Trophoblast cell (in vitro differentiated cells and primary cell): ENCODE measurements around the gene TNNT1.
"Not testable (repeated sequence)": the region's sequence is repeated elsewhere in the genome, so short reads cannot be mapped to it uniquely, and the experiment has no call there.

ENCODE experiments used
- DNase-seq, 2 donors: peaks; one replicate each; pipeline ENCODE4 v3.0.0-alpha.2; 2016
- H2AFZ ChIP-seq: 2 replicates; pipeline ENCODE4 v1.6.1; 2013; ENCODE audit warnings: low read length, moderate library complexity, mild to moderate bottlenecking; ENCODE audit not compliant: insufficient read depth, poor library complexity
- H2AK5ac ChIP-seq: 2 replicates; pipeline ENCODE4 v1.6.1; 2013; ENCODE audit warnings: mild to moderate bottlenecking, low read length
- H2BK120ac ChIP-seq: 2 replicates; pipeline ENCODE4 v1.6.1; 2013; ENCODE audit warnings: low read length, mild to moderate bottlenecking, moderate library complexity; ENCODE audit not compliant: insufficient read depth, poor library complexity
- H2BK12ac ChIP-seq: 2 replicates; pipeline ENCODE4 v1.6.1; 2013; ENCODE audit warnings: mild to moderate bottlenecking, low read length, moderate library complexity
- H2BK5ac ChIP-seq: 2 replicates; pipeline ENCODE4 v1.6.1; 2013; ENCODE audit warnings: low read length, low read depth, moderate library complexity, mild to moderate bottlenecking; ENCODE audit not compliant: poor library complexity
- H3K14ac ChIP-seq: 2 replicates; pipeline ENCODE4 v1.6.1; 2013; ENCODE audit warnings: mild to moderate bottlenecking, low read length
- H3K18ac ChIP-seq: 2 replicates; pipeline ENCODE4 v1.6.1; 2013; ENCODE audit warnings: mild to moderate bottlenecking, low read length
- H3K23ac ChIP-seq: 2 replicates; pipeline ENCODE4 v1.6.1; 2013; ENCODE audit warnings: low read length
- H3K27ac ChIP-seq: 2 replicates; pipeline ENCODE4 v1.5.1; 2013; ENCODE audit warnings: low read depth, mild to moderate bottlenecking, inconsistent platforms, low read length, moderate library complexity
- H3K27me3 ChIP-seq: 2 replicates; pipeline ENCODE4 v1.6.1; 2013; ENCODE audit warnings: inconsistent platforms, mild to moderate bottlenecking, low read length, moderate library complexity; ENCODE audit not compliant: insufficient read depth
- H3K36me3 ChIP-seq, 2 experiments: 1 replicate in 1 of 2; 2 replicates in 1 of 2; pipeline ENCODE4 v1.6.1; 2013; ENCODE audit warnings: low read length in 2 of 2, mild to moderate bottlenecking in 2 of 2, moderate library complexity in 1 of 2; ENCODE audit not compliant: insufficient read depth in 2 of 2, control insufficient read depth in 1 of 2
- H3K4ac ChIP-seq: 2 replicates; pipeline ENCODE4 v1.6.1; 2013; ENCODE audit warnings: low read depth, mild to moderate bottlenecking, low read length, moderate library complexity
- H3K4me1 ChIP-seq, 2 experiments: 1 replicate in 1 of 2; 2 replicates in 1 of 2; pipeline ENCODE4 v1.6.1; 2013; ENCODE audit warnings: low read length in 2 of 2, mild to moderate bottlenecking in 2 of 2, moderate library complexity in 1 of 2; ENCODE audit not compliant: insufficient read depth in 2 of 2, control insufficient read depth in 1 of 2
- H3K4me2 ChIP-seq: 2 replicates; pipeline ENCODE4 v1.6.1; 2013; ENCODE audit warnings: inconsistent platforms, mild to moderate bottlenecking, low read length, moderate library complexity
- H3K4me3 ChIP-seq: 2 replicates; pipeline ENCODE4 v1.5.1; 2013; ENCODE audit warnings: mild to moderate bottlenecking, low read depth, low read length, inconsistent platforms
- H3K79me1 ChIP-seq: one replicate; pipeline ENCODE4 v1.6.1; 2013; ENCODE audit warnings: low read length
- H3K79me2 ChIP-seq: 2 replicates; pipeline ENCODE4 v1.6.1; 2013; ENCODE audit warnings: low read length, mild to moderate bottlenecking; ENCODE audit not compliant: control insufficient read depth, insufficient read depth, poor library complexity
- H3K9ac ChIP-seq: 2 replicates; pipeline ENCODE4 v1.6.1; 2013; ENCODE audit warnings: mild to moderate bottlenecking, low read length
- H3K9me3 ChIP-seq: 2 replicates; pipeline ENCODE4 v1.6.1; 2013; ENCODE audit warnings: low read depth, mild to moderate bottlenecking, control low read depth, inconsistent platforms, low read length; ENCODE audit not compliant: insufficient read depth
- H4K12ac ChIP-seq: 2 replicates; pipeline ENCODE4 v1.6.1; 2013; ENCODE audit warnings: low read depth, mild to moderate bottlenecking, low read length, moderate library complexity
- H4K8ac ChIP-seq: 2 replicates; pipeline ENCODE4 v1.6.1; 2013; ENCODE audit warnings: low read depth, mild to moderate bottlenecking, low read length, moderate library complexity
- H4K91ac ChIP-seq: one replicate; pipeline ENCODE4 v1.6.1; 2013; ENCODE audit warnings: low read depth, mild to moderate bottlenecking, low read length, moderate library complexity
- WGBS: extraction: QIAGEN DNeasy Blood & Tissue Kit; methylation state at CpG from one replicate; pipeline ENCODE4 v1.1.7; 2013; ENCODE audit warnings: missing lambda C conversion rate; ENCODE audit not compliant: insufficient read length, insufficient coverage; ENCODE audit errors: extremely low coverage; 5-methylcytosine and 5-hydroxymethylcytosine counted together

Gene TNNT1

DNA sequence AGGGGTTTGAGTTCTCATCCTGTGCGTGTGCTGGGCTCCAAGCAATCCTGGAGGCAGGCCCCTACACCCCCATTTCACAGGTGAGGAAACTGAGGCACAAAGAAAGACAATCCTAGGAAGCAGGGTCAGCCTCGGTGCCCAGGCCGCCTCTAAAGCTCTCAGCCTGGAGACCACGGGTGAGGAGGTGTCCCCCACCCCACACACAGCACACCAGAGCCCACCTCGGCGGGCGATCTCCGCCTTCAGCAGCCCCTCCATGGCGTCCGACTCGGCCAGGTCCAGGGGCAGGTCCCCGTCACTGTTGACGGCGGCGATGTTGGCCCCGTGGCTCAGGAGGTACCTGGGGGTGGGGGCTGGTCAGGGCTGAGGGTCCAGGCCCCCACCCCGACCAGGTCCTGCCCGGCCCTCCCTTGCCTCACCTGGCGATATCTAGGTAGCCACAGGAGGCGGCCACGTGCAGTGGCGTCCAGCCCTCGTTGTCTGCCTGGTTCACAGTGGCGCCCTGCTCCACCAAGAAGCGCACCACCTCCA, 36.7 kb downstream of the TNNT1 start:
- Histone ChIP-seq H3K27ac (no peak overlapping the region), H3K4me1 (peaks cover 19 to 26% of the 10 kb centered on the region in 2 experiments), H3K4me3 (no peak overlapping the region), H4K91ac (no peak overlapping the region), H4K8ac (no peak overlapping the region), H2BK120ac (no peak overlapping the region), H3K14ac (no peak overlapping the region), H3K9me3 (peaks cover 2% of the 10 kb centered on the region), H3K79me2 (peaks cover 19% of the 10 kb centered on the region), H3K18ac (no peak overlapping the region), H3K9ac (no peak overlapping the region), H2BK5ac (no peak overlapping the region), H4K12ac (no peak overlapping the region), H2AK5ac (no peak overlapping the region), H2BK12ac (no peak overlapping the region), H3K4ac (peak overlapping the region; percentile 8), H3K36me3 (peaks cover 30 to 32% of the 10 kb centered on the region in 2 experiments), H3K4me2 (no peak overlapping the region), H2AFZ (no peak overlapping the region), H3K23ac (no peak overlapping the region), H3K27me3 (no peaks in the 10 kb centered on the region), H3K79me1 (peaks cover 5% of the 10 kb centered on the region)
- WGBS = no CpG with 5 or more reads among the region's 25 CpGs
- no peak for DNase-seq

DNA sequence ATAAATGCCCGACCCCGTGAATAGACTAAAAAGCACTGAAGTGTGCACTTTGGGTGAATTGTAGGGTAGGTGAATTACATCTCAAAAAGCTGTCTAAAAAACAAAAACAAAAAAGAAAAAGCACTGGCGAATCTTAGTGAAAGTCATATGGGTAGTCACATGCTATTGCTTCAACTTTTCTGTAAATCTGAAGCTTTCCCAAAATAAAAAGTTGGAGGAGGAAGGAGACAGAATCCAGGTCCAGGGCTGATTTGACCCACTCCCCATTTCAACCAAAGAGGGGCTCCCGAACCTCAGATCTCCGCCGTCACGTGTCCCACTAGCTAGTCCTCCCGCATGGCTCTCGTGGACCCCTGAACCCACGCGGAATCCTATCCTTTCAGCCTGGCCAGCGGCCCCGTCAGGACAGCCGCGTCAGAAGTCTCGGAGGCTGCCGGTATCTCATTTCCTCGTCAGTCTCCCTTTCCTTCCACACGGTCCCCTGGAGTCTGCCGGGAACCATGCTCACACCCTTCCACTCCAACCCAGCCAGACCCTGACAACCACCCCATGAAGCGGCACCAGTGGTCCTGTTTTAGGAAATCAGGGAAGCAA, 37.7 kb downstream of the TNNT1 start:
- Histone ChIP-seq H4K8ac (no peak overlapping the region), H2AK5ac (no peak overlapping the region), H3K36me3 (peaks cover 35 to 37% of the 10 kb centered on the region in 2 experiments), H3K14ac (no peak overlapping the region), H3K27ac (no peak overlapping the region), H3K4ac (no peak overlapping the region), H3K4me1 (peaks cover 19 to 22% of the 10 kb centered on the region in 2 experiments), H3K27me3 (no peaks in the 10 kb centered on the region), H3K18ac (no peak overlapping the region), H2BK120ac (no peak overlapping the region), H3K23ac (no peak overlapping the region), H3K9ac (no peak overlapping the region), H4K91ac (no peak overlapping the region), H4K12ac (no peak overlapping the region), H2BK5ac (no peak overlapping the region), H3K9me3 (peaks cover 2% of the 10 kb centered on the region), H3K79me1 (no peaks in the 10 kb centered on the region), H3K79me2 (peaks cover 10% of the 10 kb centered on the region), H3K4me3 (no peak overlapping the region), H2AFZ (no peak overlapping the region), H3K4me2 (no peak overlapping the region), H2BK12ac (no peak overlapping the region)
- DNase-seq = no peak
- WGBS = no CpG with 5 or more reads among the region's 21 CpGs

DNA sequence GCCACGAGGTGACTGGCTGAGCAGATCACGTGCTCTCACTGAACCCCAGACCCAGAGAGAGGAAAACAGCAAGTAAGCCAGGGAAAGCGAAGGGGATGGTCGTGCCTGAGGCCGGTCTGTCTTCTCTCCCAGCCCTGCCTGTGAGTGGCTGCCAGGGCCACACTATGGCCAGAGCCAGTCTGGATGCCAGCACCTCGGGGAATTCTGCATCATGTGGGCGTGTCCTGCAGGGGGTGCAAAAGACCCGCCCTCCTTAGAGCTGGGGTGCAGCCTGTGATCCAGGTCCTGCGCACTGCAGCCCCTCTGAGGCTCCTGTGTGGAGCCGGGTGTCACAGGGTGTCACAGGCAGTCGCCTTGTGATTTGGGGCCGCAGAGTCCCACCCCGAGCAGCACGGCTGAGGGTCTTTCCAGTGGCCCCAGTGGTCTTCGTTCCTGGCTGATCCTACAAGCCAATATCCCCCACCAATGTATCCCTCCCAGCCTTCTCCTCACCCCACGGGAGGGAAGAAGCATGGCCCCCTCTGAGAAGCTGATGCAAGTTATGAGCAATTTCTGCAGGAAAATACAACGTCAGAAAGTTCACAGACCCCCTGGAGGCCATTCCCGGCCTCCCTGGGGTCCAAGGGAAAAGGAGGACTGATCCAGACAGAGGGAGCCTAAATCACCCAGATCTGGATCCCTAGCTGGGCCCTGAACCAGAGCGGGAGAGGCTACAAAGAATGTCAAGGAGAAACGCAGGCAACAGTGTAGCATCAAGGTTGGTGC, 39.3 kb downstream of the TNNT1 start:
- H3K27me3 ChIP-seq = no peaks in the 10 kb centered on the region
- peaks cover 2% of the 10 kb centered on the region for H3K9me3 ChIP-seq
- H2BK5ac ChIP-seq = no peak overlapping the region
- H3K79me1 ChIP-seq = no peaks in the 10 kb centered on the region
- no peak overlapping the region for H3K4me3 ChIP-seq
- no peak overlapping the region for H3K4me2 ChIP-seq
- no peak overlapping the region for H4K91ac ChIP-seq
- peaks cover 12% of the 10 kb centered on the region in 2 experiments for H3K4me1 ChIP-seq
- no peak overlapping the region for H3K4ac ChIP-seq
- peaks cover 36 to 37% of the 10 kb centered on the region in 2 experiments for H3K36me3 ChIP-seq
- no peak overlapping the region for H3K18ac ChIP-seq
- no peak overlapping the region for H2BK12ac ChIP-seq
- H2BK120ac ChIP-seq = no peak overlapping the region
- no peak for DNase-seq
- H4K12ac ChIP-seq = no peak overlapping the region
- no peak overlapping the region for H3K14ac ChIP-seq
- H4K8ac ChIP-seq = no peak overlapping the region
- H2AFZ ChIP-seq = no peak overlapping the region
- H3K79me2 ChIP-seq = no peaks in the 10 kb centered on the region
- no peak overlapping the region for H3K27ac ChIP-seq
- no CpG with 5 or more reads among the region's 20 CpGs for WGBS
- no peak overlapping the region for H3K23ac ChIP-seq
- no peak overlapping the region for H2AK5ac ChIP-seq
- no peak overlapping the region for H3K9ac ChIP-seq

DNA sequence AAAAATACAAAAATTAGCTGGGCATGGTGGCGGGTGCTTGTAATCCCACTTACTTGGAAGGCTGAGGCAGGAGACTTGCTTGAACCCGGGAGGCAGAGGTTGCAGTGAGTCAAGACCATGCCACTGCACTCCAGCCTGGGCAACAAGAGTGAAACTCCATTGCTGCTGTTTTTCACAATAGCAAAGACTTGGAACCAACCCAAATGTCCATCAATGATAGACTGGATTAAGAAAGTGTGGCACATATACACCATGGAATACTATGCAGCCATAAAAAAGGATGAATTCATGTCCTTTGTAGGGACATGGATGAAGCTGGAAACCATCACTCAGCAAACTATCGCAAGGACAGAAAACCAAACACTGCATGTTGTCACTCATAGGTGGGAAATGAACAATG, 41.8 kb downstream of the TNNT1 start:
- H3K14ac ChIP-seq, H3K9ac ChIP-seq, H3K4me2 ChIP-seq, DNase-seq, H3K4ac ChIP-seq, H3K27ac ChIP-seq, H2BK120ac ChIP-seq, H2AK5ac ChIP-seq, H3K79me2 ChIP-seq, H4K8ac ChIP-seq, H3K79me1 ChIP-seq, H3K4me3 ChIP-seq, H2BK12ac ChIP-seq, H4K12ac ChIP-seq, H2BK5ac ChIP-seq, H3K27me3 ChIP-seq, H3K9me3 ChIP-seq, H3K18ac ChIP-seq, H3K23ac ChIP-seq, H3K4me1 ChIP-seq, H2AFZ ChIP-seq, H4K91ac ChIP-seq: not testable (repeated sequence)
- peaks cover 39 to 40% of the 10 kb centered on the region in 2 experiments for H3K36me3 ChIP-seq
- no CpG with 5 or more reads among the region's 3 CpGs for WGBS
